NCI-H1417 (cell line): ENCODE measurements around the gene JAK2.
"Not testable (repeated sequence)": the region's sequence is repeated elsewhere in the genome, so short reads cannot be mapped to it uniquely, and the experiment has no call there.

Experiments used
- DNase-seq, 3 experiments: peaks; one replicate each; lab custom pipeline; 2025; lab: John Stamatoyannopoulos, UW

The JAK2 gene

DNA sequence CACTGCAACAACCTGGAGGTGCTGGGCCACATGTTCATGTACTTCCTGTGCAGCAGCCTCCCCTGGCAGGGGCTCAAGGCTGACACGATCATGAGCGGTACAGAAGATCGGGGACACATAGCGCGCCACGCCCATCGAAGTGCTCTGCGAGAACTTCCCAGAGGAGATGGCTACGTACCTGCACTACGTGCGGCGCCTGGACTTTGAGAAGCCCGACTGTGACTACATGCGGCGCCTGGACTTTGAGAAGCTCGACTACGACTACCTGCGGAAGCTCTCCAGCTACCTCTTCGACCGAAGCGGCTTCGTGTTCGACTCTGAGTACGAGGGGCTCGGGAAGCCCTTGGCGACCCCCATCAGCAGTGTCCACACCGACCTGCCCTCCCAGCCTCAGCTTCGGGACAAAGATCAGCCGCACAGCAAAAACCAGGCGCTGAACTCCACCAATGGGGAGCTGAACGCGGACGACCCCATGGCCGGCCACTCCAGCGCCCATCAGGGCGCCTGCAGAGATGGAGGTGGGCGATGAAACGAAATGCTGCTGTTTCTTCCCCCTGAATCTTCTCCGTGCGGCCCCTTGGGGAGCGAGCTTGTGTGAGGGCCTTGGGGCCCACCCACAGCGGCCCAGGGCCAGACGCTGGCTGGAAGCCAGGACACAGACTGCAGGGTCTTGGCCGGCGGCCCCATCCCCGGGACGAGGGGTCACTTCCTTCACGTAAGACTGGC is 56.5 kb downstream of the JAK2 start:
- DNase-seq: no peak

DNA sequence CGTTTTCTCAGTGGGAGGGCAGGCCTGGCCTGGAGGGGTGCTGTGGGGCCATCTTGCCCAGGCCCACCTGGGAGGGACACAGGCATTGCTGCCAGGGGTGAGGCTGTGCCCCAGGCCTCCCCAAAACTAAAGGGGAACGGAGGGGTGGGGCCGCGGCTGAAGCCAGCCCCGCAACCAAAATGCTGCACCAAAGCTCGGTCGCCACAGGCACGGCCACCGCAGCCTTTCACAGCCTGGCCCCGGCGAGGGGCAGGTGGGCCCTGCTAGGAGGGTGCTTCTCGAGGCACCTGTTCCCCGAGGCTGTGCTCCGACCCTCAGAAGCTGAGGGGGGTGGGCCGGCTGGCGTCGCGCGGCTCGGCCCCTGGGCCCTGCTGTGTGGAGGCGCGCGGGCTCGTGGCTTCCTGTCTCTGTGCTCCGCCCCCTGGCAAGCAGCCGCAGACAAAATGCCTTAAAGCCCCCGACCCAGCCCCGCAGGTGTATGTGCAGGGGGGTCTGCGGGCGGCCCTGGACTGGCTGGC is 57.6 kb downstream of the JAK2 start:
- no peak for DNase-seq

DNA sequence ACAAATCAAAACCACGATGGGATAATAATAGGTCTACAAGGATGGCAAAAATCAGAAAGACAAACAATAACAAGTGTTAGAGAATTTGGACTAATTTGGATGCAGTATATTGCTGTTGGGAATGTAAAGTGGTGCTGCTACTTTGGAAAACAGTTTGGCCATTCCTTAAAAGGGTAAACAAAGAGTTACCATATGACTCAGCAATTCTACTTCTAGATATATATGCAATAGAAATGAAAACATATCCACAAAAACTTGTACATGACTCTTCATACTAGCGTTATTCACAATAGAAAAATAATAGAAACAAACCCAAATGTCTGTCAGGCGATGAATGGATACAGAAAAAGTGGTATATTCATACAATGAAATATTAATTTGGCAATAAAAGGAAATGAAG is 58.3 kb downstream of the JAK2 start:
- no peak for DNase-seq

DNA sequence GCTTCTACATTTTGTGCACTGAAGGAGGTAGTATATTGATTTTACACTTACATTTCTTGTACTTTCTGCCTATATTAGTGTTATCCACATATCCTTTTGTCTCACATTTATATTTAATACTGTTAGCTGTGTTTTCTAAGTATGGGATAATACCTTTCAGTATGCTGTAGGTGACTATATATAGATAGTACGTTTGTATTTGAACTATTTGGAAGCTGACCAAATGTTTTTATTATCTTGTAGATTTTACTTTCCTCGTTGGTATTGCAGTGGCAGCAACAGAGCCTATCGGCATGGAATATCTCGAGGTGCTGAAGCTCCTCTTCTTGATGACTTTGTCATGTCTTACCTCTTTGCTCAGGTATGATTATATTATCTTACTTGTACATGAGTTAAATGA is 59.1 kb downstream of the JAK2 start:
- DNase-seq: no peak

DNA sequence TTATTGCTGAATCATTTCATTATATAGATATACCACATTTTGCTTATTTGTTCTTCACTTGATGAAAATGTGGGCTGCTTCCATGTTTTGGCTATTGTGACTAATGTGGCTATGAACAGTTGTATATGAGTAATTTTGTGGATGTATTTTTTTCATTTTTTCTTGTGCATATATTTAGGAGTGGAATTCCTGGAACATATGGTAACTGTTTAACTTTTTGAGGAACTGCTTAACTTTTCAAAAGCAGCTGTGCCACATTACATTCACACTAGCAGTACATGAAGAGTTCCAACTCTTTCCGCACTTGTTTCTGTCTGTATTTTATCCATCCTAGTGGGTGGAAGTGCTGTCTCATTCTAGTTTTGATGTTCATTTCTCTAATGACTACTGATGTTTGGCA is 67.8 kb downstream of the JAK2 start:
- no peak for DNase-seq

DNA sequence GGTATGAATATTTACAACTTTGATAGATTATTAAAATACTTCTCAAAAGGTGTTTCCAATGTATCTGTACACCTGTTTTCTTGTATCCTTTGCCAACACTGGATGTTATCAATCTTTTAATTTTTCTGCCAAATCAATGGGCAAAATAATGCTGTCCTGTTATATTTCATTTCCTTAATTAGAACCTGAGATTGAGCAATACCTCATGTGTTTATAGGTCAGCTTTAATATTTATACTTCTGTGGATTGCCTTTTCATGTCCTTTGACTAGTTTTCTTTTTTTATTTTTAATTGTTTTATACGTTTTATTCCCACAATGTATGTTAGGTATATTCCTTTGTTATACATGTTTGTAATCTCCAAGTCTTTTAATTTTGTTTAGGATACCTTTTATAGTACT is 77.6 kb downstream of the JAK2 start:
- no peak for DNase-seq

DNA sequence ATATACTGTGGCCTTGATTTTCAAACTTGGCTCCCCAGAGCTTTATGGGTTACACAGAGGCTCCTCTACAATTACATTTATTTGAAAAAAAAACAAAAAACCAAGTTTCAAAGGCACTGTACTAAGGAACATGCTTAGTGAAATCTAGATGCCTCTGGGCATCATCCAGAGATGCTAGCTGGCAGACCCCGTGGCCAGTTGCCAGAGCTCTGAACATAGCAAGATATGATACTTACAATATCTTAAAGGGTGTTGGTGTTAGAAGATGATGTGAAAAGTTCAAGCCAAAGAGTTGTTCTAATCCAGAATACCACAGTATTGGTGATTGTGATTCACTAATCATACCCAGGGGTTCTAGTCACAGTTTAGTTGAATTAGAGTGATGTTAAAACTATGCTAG is 87.8 kb downstream of the JAK2 start:
- no peak for DNase-seq

DNA sequence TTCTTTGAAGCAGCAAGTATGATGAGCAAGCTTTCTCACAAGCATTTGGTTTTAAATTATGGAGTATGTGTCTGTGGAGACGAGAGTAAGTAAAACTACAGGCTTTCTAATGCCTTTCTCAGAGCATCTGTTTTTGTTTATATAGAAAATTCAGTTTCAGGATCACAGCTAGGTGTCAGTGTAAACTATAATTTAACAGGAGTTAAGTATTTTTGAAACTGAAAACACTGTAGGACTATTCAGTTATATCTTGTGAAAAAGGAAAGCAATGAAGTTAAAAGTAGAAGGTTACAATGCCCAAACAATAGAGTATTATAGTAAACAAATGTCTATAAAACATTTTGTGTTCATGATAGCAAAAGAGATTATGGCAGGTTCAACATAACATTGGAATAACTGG is 88.6 kb downstream of the JAK2 start:
- no peak for DNase-seq

DNA sequence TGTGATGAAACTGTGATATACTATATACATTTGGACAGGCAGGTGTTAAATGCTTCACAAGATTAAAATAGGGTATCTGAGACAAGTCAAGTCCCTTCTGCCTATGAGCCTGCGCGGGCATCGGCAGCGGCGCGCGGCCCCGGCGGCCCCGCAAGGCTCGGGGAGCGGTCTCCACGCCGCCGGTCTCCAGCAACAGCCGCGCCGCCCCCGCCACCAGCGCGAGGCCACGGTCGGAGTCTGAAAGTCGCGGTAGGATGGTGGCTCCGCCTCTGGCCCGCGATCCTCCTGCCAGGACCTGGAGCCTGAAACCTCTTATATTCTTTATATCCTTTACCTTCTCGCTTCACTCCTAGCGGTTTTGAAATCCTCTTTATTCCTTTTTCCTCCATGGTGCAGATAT is 100.9 kb downstream of the JAK2 start:
- no peak for DNase-seq

DNA sequence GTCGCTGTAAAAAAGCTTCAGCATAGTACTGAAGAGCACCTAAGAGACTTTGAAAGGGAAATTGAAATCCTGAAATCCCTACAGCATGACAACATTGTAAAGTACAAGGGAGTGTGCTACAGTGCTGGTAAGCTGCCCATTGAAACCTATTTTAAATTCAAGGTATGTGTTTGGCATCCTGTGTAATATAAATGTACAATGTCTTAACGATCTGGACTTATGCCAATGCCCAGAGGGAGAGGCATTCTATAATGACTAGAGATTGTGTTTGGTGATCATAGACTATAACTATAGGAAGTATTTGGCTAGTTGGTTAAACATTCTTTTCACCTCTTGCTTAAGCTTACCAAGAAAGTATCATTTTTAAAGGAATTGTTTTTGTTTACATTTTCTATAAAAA is 104.7 kb downstream of the JAK2 start:
- peak in 2 of 3 experiments; percentile 27 to 79 for DNase-seq

DNA sequence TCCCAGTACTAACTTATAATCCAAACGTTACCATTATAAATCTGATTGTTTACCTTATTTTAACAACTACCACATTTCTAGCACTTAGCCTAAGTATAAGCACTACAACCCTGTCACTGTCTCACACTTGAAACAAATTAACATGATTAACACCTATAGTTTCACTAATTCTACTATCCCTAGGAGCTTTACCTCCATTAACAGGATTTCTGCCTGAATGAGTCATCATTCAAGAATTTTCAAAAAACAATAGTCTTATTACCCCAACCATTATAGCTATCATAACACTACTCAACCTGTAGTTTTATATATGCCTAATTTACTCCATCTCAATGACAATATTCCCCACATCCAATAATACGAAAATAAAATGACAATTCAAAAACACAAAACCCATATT is 110.7 kb downstream of the JAK2 start:
- no peak for DNase-seq

DNA sequence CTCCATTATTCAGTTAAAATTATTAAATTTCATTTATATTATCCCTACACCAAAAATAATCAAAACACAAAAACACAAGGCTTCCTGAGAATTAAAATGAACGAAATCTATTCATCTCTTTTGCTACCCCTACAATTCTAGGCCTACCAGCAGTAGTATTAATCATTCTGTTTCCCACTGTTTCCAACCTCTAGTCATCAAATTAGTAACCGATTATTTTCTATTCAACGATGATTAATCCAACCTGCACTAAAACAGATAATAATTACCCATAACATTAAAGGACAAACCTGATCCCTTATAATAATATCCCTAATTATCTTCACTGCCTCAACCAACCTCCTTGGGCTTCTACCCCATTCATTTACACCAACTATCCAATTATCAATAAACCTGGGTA is 114.4 kb downstream of the JAK2 start:
- no peak for DNase-seq

DNA sequence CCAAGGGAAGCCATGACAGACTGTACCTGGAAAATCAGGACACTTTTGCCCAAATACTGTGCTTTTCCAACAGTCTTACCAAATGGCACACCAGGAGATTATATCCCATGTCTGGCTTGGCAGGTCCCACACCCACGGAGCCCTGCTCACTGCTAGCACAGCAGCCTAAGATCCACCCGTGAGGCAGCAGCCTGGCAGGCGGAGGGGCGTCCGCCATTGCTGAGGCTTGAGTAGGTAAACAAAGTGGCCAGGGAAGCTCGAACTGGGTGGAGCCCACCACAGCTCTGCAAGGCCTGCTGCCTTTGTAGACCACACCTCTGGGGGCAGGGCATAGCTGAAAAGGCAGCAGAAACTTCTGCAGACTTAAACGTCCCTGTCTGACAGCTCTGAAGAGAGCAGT is 116.1 kb downstream of the JAK2 start:
- DNase-seq: not testable (repeated sequence)

DNA sequence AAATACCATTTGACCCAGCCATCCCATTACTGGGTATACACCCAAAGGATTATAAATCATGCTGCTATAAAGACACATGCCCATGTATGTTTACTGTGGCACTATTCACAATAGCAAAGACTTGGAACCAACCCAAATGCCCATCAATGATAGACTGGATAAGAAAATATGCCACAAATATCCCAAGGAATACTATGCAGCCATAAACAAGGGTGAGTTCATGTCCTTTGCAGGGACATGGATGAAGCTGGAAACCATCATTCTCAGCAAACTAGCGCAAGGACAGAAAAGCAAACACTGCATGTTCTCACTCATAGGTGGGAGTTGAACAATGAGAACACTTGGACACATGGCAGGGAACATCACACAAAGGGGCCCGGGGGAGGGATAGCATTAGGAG is 121.4 kb downstream of the JAK2 start:
- DNase-seq: not testable (repeated sequence)

DNA sequence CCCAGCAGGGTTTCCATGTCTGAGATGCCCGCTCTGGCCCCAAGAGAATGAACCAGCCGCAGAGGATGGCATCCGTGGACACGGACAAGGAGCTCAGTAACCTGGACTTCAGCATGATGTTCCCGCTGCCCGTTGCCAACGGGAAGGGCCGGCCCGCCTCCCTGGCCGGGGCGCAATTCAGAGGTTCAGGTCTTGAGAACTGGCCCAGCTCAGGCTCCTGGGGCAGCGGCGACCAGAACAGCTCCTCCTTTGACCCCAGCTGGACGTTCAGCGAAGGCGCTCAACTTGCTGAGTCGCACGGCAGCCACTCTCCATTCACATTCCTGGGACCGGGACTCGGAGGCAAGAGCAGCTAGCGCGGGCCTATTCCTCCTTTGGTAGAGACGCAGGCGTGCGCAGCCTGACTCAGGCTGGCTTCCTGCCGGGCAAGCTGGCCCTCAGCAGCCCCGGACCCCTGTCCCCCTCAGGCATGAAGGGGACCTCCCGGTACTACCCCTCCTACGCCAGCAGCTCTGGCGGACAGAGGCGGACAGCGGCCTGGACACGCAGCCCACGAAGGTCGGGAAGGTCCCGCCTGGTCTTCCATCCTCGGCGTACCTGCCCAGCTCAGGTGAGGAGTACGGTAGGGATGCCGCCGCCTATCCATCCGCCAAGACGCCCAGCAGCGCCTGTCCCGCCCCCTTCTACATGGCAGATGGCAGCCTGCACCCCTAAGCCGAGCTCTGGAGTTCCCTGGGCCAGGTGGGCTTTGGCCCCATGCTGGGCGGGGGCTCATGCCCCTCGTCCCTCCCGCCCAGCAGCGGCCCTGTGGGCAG is 126.0 kb downstream of the JAK2 start:
- DNase-seq: no peak

DNA sequence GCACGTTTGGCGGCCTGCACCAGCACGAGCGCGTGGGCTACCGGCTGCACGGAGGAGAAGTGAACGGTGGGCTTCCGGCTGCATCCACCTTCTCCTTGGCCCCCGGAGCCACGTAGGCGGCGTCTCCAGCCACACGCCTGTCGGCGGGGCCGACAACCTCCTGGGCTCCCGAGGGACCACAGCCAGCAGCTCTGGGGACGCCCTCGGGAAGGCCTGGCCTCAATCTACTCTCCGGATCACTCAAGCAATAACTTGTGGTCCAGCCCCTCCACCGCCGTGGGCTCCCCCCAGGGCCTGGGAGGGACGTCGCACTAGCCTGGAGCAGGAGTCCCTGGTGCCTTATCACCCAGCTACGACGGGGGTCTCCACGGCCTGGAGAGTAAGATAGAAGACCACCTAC is 126.6 kb downstream of the JAK2 start:
- no peak for DNase-seq

DNA sequence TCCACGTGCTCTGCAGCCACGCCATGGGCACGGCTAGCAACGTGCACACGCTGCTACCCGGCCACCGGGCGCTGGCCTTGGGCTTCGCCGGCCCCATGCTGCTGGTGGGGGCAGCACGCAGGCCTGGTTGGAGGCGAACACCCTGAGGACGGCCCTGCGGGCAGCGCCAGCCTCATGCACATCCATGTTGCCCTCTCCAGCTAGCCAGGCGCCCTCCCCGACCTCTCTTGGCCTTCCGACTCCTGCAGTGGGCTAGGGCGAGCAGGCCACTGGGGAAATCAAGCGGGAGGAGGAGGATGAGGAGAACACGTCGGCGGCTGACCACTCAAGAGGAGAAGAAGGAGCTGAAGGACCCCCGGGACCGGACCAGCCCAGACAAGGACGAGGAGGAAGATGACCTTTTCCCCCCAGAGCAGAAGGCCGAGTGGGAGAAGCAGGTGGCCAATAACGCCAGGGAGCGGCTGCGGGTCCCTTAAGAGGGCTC is 127.1 kb downstream of the JAK2 start:
- no peak for DNase-seq

DNA sequence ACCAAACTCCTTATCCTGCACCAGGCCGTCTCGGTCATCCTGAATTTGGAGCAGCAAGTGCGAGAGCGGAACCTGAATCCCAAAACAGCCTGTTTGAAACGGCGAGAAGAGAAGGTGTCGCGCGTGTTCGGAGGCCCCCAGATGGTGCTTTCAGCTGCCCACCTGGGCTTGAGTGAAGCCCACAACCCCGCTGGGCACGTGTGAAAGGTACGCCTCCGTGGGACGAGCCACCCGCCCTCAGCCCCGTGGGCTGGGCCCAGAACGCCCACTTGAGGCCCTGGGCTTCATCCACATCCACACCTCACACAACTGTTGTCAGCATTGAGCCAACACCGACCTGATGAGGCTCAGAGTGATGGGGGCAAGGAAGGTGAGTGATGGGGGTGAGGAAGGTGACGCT is 127.6 kb downstream of the JAK2 start:
- no peak for DNase-seq

DNA sequence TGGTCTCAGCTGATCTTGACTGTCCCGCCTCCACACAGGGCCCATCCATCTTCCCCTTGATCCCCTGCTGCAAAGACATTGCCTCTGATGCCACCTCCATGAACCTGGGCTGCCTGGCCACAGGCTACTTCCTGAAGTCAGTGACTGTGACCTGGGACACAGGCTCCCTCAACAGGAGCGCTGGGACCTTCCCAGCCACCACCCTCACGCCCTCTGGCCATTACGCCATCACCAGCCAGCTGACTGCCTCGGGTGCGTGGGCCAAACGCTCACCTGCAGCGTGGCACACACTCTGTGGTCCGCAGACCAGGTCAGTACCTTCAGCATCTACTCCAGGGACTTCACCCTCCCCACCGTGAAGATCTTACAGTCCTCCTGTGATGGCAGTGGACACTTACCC is 128.5 kb downstream of the JAK2 start:
- no peak for DNase-seq

DNA sequence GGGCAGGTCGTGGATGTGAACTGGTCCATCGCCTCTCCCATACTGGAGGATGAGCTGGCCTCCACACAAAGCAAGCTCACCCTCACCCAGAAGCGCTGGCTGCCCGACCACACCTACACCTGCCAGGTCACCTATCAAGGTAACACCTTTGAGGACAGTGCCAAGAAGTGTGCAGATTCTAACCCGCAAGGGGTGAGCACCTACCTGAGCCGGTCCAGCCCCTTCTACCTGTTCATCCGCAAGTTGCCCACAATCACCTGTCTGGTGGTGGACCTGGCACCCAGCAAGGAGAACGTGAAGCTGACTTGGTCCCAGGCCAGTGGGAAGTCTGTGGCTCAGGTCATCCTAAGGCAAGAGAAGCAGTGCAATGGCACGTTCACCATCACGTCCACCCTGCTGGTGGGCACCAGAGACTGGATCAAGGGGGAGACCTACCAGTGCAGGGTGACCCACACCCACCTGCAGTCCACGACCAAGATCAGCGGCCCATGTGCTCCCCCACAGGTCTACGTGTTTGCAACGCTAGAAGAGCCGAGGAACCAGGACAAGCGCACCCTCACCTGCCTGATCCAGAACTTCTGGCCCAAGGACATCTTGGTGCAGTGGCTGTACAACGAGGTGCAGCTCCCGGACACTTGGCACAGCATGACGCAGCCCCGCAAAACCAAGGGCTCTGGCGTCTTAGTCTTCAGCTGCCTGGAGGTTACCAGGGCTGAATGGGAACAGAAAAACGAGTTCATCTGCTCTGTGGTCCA is 129.1 kb downstream of the JAK2 start:
- DNase-seq: no peak

DNA sequence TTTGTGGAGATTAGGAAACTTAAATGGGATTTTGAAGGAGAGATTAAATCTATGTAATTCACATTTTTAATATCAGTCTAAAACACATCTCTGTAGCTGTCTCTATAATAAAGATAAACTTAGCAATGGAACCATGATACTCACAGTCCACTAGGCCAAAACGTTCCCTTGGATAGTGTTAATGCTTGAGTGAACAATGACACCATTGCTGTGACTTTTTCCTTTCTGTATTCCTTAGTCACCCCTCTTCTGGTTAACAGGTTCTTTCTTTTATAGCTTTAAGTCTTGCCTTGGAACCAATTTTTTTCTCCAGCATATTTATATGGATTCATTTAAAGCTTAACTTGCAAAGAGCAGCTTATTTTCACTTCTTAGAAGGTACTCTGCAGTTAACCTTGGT is 137.0 kb downstream of the JAK2 start:
- no peak for DNase-seq

DNA sequence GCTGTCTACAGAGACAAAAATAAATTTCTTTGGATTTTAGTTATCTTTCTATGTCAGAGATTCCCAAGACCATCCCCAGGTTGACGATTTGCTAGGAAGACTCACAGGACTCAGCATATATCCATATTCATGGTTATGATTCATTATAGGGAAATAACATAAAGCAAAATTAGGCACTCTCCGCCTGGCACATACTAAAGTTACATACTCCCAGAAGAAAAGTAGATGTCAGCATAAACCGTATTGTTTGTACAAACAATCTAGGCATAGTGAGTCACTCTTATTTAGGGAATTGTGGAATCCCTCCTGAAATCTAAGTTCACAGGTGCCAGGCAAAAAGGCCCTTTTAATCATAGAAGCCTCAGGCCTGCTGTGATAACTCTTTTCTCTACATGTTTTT is 137.4 kb downstream of the JAK2 start:
- no peak for DNase-seq

DNA sequence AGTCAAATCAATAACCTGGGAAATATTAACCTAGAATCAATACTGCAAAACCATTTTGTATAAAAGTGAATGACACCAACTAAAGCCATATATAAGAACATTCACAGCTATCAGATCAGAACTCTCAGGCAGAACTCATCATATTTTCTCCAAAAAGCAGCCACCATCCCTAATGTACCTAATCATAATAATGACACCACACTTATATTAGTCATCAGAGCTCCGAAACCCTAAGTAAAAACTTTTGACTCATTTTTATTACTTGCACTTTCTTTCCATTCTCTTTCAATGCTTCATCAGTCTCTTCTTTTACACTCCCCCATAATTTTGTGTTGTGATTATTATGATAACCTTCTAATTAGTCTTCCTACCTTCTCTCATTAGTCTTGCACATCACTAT is 155.1 kb downstream of the JAK2 start:
- DNase-seq: no peak
